ENCODE results near the gene AKAP13. TPM values are rescaled to one million over a fixed set of nuclear protein-coding genes. Genes with fewer than 3 reads are reported as not detected.

The AKAP13 gene
- total RNA-seq, 2 donors from 2014 or later: 151 to 159 TPM

DNA sequence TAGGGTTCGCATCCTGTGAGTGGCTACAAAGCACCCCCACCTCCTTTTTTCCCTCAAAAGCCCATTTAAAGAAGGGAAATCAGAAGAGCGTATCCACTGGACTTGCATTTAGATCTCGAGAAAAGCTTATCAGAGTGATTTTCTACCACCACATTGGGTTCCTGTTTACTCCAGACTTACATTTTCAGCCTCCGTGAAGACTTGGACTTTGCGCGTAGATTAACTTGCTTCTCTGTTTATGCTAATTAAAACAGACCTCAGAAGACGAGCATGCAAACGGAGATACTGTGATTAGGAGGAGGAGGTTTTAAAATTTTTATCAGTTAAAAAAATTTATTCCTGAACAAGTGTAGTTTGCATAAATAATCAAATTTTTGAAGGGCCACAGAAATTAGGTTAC is 115.7 kb downstream of the AKAP13 start:
- intact Hi-C loops (cut with DNase I, micrococcal nuclease): loop anchor here in 1 of 2 donors (10.0 kb wide), 1 partner anchor 171 kb away; no protein-coding TSS in a partner anchor
- DNase-seq (no peak), ATAC-seq (no peak)

DNA sequence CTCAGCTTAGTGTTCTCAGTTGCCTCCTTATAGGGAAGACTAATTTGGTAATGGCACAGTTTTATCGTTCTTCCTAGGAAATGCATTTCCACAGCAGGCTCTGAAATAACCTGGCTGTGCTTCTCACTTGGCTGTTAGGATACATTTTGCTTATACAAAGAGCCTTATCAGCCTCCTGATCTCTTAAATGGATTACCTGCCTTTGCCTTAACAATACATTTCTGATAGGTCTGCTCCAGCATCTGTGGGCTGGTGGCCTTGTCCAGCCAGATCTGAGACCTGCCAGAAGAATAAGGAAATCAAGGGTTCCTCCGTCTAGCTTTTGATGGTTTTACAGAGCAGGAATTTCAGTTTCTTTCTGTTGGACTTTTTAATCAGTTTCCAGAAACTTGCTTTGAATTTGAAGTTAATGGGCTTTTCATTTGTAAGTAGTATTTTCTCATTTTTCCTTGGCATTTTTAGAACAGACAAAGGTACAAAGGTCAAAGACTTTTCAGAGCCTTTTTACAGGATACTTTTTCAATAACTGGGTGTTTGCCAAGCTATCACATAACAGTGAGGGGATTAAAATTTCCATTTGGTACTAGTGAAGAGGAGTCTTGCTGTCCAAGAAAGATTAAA is 116.3 kb downstream of the AKAP13 start:
- intact Hi-C loops (cut with DNase I, micrococcal nuclease): loop anchor here in 1 of 2 donors (10.0 kb wide), 1 partner anchor 172 kb away; no protein-coding TSS in a partner anchor
- ATAC-seq (no peak), DNase-seq (no peak)

DNA sequence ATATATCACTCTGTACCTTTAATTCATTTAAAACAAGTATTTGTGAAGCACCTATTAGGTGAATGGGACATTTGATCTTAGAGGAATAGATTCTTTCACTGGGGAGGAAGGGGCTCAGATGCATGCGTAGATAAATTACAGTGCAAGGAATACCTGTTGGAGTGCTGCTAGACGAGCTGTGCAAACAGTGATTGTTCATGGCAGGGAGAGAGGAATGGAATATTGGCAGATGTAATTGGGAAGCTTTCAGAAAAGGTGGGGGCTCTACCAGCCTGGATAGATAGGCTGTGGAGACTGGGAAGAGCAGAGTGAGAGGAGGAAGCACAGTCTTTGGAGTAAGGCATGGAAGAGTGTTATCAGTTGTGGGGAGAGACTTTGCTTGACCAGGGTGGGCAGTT is 116.8 kb downstream of the AKAP13 start:
- ATAC-seq (no peak), DNase-seq (no peak)
- intact Hi-C loops (cut with DNase I, micrococcal nuclease): loop anchor here in 1 of 2 donors (10.0 kb wide), 1 partner anchor 172 kb away; no protein-coding TSS in a partner anchor

DNA sequence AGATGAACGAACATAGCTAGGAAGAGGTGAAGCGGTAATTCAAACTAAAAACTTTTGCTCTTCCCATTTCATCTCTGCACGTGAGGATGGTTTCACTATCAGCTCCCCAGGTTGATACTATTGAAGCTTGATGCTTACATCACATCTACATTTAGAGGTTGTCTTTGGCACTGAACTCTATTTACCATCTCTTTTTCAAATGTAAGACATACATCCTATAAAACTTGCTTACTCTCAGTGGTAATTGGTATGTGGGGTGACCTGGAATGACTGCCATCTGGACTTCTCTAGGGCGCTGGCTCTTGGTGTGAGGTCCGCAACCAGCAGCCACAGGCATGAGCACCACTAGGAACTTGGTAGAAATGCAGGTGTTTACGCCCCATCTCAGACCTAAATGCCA is 118.1 kb downstream of the AKAP13 start:
- intact Hi-C loops (cut with DNase I, micrococcal nuclease): loop anchor here in 1 of 2 donors (10.0 kb wide), 1 partner anchor 174 kb away; no protein-coding TSS in a partner anchor
- DNase-seq (no peak), ATAC-seq (no peak)

DNA sequence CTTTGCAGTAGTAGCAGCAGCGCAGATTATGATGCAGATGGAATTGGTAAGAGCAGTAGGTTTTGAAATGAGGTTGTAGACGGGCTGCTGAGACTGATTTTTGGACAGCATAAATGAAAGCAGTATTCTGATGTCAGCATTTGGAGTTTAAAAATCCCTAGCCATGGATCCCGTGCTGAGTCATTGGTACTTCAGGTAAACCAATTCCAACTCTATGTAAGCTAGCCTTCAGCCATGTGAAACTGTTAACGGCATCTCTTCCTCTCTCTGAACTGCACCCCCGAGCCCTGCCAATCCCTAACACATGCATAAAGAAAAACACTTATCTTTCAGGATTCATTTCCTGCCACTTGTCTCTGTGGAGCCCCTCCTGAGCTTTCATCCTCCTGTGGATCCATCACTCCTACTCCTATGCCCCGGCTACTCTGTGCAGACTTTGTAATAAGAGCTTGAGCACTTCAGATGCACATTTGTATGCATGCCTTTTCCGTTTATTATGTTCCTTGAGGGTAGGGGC is 119.0 kb downstream of the AKAP13 start:
- DNase-seq (no peak), ATAC-seq (peak; percentile 16)
- intact Hi-C loops (cut with DNase I, micrococcal nuclease): loop anchor here in 1 of 2 donors (10.0 kb wide), 1 partner anchor 175 kb away; no protein-coding TSS in a partner anchor

DNA sequence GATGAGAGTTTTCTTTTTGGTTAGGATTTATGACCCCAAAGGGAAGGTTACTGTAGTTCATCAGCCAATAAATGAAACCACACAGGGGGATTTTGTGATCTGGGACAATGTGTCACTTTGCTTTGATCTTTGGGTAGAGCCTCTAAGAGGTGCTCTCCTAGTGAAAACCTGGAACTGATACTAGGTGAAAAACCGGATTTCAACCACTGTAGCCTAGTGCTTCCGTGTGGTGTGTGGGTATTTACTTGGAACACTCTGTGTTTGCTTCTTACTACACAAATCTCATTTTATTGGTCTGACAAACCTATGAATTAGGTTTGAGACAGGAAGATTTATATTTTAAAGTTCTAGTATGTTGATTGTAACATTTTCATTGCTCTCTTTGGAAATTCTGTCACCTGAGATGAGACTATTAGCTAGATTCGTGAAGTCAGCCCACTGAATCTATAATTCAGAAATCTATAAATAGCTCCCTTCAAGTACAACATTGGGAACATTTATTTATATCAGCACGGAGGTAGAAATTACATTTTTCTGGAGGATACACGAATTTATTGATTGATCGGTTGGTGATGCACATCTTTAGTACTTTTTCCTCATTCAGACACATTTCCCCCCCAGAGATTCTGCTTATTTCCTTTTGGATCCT is 119.8 kb downstream of the AKAP13 start:
- ATAC-seq (peak; percentile 70), DNase-seq (no peak)
- intact Hi-C loops (cut with DNase I, micrococcal nuclease): no loop called here

DNA sequence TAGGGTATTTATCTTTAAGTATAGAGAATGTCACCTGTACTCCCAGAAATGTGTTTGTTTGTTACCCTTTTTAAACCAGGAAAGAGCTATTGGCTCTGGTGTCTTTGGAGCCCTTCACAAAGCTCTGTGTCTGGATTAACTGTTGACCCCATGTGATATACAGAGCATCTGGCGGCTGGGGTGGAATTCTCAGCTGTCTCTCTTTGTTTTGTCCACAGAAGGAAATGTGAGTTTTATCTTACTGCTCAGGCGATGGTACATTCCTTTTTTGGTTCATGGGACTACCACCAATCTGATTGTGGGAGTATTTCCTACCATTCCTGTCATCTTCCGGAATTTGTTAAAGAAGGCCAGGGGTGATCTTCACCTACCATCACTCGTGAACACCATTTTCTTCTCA is 120.3 kb downstream of the AKAP13 start:
- ATAC-seq (no peak), DNase-seq (no peak)
- intact Hi-C loops (cut with DNase I, micrococcal nuclease): no loop called here

DNA sequence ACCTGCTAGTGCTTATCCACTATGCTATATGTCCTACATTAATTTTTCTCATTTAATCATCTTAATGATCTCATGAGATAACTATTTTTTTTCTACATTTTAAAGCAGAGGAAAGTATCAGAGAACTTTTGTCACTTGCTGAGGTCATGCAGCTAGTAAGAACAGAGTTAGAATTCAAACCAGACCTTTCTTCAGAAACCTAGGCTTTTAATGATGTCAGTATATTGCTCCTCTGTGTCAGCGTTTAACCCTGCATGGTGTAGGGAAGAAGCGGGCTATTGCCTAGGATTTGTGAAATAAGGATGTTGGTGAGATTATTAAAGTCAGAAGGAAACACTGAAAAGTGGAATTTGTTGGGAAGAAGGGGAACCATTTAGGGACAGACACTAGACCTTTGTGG is 121.2 kb downstream of the AKAP13 start:
- ATAC-seq: no peak
- no peak for DNase-seq
- intact Hi-C loops (cut with DNase I, micrococcal nuclease): no loop called here

DNA sequence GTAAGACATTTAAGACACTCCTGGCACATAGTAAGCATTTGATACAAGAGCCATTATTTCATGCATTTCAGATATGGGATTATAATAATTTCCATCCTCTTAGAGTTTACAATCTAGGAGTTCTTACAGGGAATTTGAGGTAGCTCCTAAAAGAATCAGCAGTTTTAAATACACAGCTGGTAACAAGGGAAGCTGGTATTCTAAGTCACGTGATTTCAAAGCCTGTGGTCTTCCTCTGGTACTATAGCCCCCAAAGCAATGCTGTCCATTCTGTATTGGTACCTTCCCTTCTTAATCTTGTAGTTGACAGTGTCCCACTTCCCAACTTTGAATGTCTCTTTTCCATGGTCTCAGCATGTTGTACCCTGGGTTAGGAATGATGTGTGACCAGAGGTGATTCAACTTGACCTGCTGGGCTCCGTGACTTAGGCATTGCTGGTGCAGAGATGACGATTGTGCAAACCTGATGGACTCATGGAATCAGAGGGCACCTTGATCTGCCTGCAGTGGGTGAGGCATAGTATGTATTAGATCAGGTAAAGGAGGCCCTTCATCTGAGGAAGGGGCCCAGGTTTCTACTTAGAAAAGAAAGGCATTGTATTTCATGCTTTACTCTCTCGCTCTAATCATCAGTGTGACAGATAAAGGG is 122.9 kb downstream of the AKAP13 start:
- DNase-seq: no peak
- ATAC-seq: no peak
- intact Hi-C loops (cut with DNase I, micrococcal nuclease): no loop called here

DNA sequence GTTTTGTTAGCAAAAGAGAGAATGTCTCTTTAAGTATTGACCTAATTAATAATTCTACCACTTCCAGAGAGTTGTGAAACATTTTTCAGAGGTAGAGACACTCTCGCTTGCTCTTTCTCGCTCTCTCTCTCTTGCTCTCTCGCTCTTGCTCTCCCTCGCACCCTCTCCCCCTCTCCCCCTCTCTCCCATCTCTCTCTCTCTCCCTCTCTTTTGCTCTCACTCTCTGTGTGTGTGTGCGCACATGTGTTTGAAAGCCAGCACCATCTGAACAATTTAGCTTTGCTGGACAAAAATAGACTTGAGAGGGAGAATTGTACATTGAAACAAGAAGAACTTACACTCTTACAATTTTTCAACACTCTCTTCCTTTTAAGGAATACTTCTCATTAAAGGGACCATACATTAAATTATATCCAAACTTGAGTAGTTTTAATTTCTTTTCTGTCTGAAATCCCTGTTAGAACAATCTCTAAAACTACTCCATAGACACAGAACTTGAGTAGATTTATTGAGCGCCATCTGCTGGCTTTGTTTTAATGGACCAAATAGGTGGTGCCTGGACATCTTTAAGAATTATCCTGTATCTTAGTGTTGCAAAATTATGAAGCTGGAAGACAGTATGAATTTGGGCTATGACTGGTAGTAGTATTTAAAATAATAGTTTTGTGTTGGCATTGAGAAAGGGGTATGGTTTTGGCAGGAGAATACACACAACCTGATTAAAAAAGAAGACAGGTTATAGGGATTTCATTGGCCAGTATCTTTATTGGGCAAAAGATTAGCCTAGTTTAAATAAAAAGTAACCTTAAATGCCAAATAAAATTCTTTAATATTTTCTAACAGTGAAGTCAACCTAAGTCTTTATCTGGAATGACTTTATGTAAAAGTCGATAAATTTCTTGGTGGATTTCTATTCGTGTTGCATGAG is 124.6 kb downstream of the AKAP13 start:
- intact Hi-C loops (cut with DNase I, micrococcal nuclease): no loop called here
- peak; percentile 71 for ATAC-seq
- peak in 1 of 2 donors; percentile 47 for DNase-seq

DNA sequence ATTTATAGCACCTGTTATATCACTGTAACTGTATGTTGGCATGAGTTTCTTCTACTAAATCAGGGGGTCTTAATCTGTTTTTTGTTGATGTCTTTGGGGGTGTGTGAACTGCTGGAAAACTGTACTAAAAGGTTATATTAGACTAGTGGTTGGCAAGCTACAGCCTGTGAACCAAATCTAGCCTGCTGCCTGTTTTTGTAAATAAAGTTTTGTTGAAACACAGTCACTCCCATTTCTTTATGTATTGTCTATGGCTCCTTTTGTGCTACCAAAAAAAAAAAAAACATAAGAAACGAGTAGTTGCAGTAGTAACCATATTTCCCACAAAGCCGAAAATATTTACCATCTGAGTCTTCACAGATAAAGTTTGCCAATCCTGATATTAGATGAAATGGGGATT is 126.7 kb downstream of the AKAP13 start:
- no peak for ATAC-seq

DNA sequence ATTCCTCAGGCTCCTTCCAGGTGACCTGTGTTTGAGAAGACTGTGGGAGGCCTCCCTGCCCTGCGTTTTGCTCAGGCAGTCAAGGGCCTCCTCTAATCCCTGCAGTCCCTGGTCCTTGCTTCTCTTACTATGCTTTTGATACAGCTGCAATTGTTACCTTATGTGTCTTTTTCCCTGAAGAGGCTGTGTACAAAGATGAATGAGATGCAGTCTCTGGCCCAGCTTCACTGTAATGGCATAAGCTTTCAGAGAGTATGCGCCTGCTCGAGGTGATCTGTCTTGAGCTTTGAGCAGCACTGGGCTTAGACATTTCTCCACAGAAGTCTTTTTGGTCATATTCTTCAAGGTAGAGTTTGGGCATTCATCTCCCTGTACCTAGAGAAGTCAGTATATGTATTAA is 129.6 kb downstream of the AKAP13 start:
- no peak for ATAC-seq
- DNase-seq: no peak
- intact Hi-C loops (cut with DNase I, micrococcal nuclease): no loop called here

More for the DNA sequence above, 126.7 kb downstream of the AKAP13 start:
- intact Hi-C loops (cut with DNase I, micrococcal nuclease): no loop called here
- DNase-seq: no peak

DNA sequence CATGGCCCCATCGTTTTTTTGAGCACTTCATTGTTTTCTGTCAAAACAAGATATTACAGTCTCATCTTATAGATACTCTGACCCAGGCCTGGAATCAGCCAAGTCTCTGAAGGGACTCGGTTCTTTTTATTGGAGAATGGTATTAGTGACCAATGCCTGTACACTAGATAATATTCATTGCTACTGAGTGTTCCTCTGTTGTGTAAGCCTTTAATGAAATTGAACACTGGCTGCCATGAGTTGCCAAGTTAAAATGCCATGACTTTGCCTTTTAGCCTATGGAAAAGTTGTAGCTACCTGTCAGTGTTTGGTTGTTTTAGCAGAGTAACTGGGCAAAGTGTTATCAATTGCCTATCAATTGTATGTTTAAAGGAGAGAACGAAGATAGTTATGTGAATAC is 134.0 kb downstream of the AKAP13 start:
- intact Hi-C loops (cut with DNase I, micrococcal nuclease): no loop called here
- ATAC-seq: no peak

DNA sequence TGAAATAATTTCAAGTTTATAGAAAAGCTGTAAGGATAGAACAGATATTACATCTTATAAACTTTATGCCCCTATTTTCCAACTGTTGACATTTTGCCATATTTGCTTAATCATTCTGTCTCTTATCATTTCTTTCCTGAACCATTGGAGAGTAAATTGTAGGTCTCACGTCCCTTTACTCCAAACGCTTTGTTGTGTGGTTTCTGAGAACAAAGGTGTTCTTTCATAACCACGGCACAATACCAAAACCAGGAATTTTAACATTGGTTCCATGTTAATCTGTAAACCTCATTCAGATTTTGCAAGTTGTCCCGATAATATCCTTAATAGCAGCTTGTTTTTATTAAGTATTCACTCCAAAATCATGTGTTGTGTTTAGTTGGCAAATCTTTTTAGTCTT is 134.8 kb downstream of the AKAP13 start:
- ATAC-seq (peak; percentile 40), DNase-seq (no peak)
- intact Hi-C loops (cut with DNase I, micrococcal nuclease): no loop called here

More for the DNA sequence above, 134.0 kb downstream of the AKAP13 start:
- no peak for DNase-seq

DNA sequence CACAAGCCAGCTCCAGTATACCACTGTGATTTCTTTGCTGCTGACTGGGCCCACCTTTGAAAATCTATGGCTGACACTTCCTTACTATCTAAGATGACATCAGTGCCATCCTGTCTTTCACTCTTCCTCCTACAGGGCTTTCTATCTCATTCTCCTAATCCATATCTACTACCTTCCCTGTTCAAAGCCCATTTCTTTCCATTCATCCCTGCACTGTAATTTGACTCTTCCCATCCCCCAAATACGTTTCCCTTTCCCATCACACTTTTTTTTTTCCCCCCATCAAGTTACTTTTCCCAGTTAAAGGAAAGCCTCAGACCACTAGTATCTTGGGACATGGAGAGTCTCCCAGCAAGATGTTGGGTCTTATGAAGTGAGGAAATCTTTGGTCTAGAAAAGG is 136.7 kb downstream of the AKAP13 start:
- ATAC-seq: no peak
- DNase-seq: no peak
- intact Hi-C loops (cut with DNase I, micrococcal nuclease): no loop called here

DNA sequence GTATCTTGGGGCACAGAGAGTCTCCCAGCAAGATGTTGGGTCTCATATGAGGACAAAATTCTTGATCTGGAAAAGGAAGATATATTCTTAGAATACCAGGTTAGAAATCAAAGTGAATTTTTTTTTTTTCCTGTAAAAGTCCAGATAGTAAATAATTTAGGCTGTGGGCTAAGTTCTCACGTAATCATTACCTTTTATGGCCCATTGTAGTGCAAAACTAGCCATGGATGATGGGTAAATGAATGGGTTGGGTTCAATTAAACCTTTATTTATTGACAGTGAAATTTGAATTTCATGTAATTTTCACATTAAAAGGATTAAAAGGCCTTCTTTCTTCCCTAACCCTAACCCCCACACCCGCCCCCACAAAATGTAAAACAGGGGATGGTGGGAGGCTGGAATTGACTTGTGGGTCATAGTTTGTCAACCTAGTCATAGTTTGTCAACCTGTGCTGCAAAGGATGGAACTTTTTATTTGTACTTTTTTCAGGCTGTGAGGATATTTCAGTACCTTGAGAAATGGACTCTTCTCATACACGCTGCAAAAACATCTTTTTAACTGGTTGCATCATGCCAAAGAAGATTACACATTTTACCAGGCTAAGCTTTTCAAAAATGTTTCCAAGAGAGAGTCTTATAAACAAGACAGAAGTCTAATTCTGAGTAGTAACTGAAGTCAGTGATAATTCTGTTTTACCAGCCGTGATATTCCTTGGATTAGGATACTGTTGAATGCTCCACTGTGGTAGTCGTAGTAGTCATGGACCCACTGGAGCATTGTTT is 138.8 kb downstream of the AKAP13 start:
- DNase-seq (no peak), ATAC-seq (peak; percentile 63)
- intact Hi-C loops (cut with DNase I, micrococcal nuclease): no loop called here

DNA sequence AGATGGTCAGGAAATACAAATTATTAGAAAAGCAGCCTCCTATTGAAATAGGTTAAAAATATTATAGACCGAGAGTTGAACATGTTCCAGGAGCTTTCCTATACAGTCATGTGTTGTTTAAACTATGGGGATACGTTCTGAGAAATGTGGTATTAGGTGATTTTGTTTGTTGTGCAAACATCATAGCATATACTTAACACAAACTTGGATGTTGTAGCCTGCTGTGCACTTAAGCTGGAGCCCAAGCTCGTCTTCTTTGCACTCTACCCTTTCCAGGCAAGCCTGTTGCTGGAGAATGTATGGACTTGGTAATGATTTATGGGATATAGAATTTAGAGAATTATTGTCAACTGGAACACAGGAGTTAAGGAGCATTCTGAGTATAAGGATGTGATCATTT is 140.2 kb downstream of the AKAP13 start:
- ATAC-seq (peak; percentile 23), DNase-seq (no peak)
- intact Hi-C loops (cut with DNase I, micrococcal nuclease): no loop called here

DNA sequence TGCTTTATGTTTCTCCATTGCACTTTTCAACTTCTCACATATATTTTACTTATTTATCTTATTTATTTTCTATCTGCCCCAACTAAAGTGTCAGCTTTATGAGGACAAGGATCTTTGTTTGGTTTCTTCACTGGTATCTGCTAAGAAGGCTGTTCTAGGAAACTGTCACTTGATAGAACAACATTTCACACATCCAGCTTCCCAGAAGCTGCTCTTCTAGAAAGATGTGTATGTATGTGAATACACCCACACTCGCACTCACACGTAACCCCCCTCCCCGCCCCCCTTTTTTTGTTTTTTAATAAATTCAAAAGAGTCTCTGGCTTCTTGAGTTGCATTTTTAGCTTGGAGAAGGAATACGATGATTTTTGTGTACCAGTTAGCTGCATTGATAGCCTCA is 143.1 kb downstream of the AKAP13 start:
- no peak for ATAC-seq
- no peak for DNase-seq
- intact Hi-C loops (cut with DNase I, micrococcal nuclease): no loop called here
